ENCODE data around the gene ITGA11. TPM values are rescaled to one million over a fixed set of nuclear protein-coding genes. Genes with fewer than 3 reads are reported as not detected.

The ITGA11 gene
- total RNA-seq, 2 experiments from 2014 or later, result 1.7 to 1.8 TPM

GRCh38 chr15:68341760-68342725, 89.9 kb downstream of the ITGA11 start:
- Mint-ChIP-seq H3K4me1 (no peaks in the 10 kb centered on the region), H3K4me3 (no peak overlapping the region), H3K27me3 (no peaks in the 10 kb centered on the region), H3K9me3 (no peaks in the 10 kb centered on the region), H3K27ac (no peak overlapping the region), H3K36me3 (no peaks in the 10 kb centered on the region)
- DNase-seq, result no peak

- Mint-ChIP-seq H3K4me1 (no peaks in the 10 kb centered on the region), H3K4me3 (no peak overlapping the region), H3K36me3 (no peaks in the 10 kb centered on the region), H3K27me3 (no peaks in the 10 kb centered on the region), H3K9me3 (no peaks in the 10 kb centered on the region), H3K27ac (no peak overlapping the region)
- DNase-seq, result no peak
These were observed 91.0 kb downstream of the ITGA11 start for GRCh38 chr15:68340726-68341671.

GRCh38 chr15:68339481-68339880, 92.5 kb downstream of the ITGA11 start:
- no peak overlapping the region for H3K4me3 Mint-ChIP-seq
- H3K27ac Mint-ChIP-seq, result no peak overlapping the region
- no peaks in the 10 kb centered on the region for H3K4me1 Mint-ChIP-seq
- H3K36me3 Mint-ChIP-seq, result no peaks in the 10 kb centered on the region
- no peak for DNase-seq
- H3K9me3 Mint-ChIP-seq, result no peaks in the 10 kb centered on the region
- no peaks in the 10 kb centered on the region for H3K27me3 Mint-ChIP-seq

GRCh38 chr15:68337826-68338225, 94.1 kb downstream of the ITGA11 start:
- no peak for DNase-seq
- Mint-ChIP-seq H3K36me3 (no peaks in the 10 kb centered on the region), H3K27ac (no peak overlapping the region), H3K4me3 (no peak overlapping the region), H3K27me3 (no peaks in the 10 kb centered on the region), H3K4me1 (peaks cover 5% of the 10 kb centered on the region), H3K9me3 (no peaks in the 10 kb centered on the region)

- Mint-ChIP-seq H3K27ac (no peak overlapping the region), H3K36me3 (no peaks in the 10 kb centered on the region), H3K27me3 (no peaks in the 10 kb centered on the region), H3K4me3 (no peak overlapping the region), H3K9me3 (no peaks in the 10 kb centered on the region), H3K4me1 (peaks cover 5% of the 10 kb centered on the region)
- DNase-seq, result no peak
These were observed 95.4 kb downstream of the ITGA11 start for GRCh38 chr15:68336516-68336915.

- H3K4me3 Mint-ChIP-seq, result no peak overlapping the region
- no peaks in the 10 kb centered on the region for H3K9me3 Mint-ChIP-seq
- DNase-seq, result no peak
- no peaks in the 10 kb centered on the region for H3K36me3 Mint-ChIP-seq
- no peak overlapping the region for H3K27ac Mint-ChIP-seq
- H3K4me1 Mint-ChIP-seq, result peaks cover 5% of the 10 kb centered on the region
- no peaks in the 10 kb centered on the region for H3K27me3 Mint-ChIP-seq
These were observed 96.3 kb downstream of the ITGA11 start for GRCh38 chr15:68335655-68336054.

GRCh38 chr15:68335251-68335650, 96.7 kb downstream of the ITGA11 start:
- no peak for DNase-seq
- Mint-ChIP-seq H3K27me3 (no peaks in the 10 kb centered on the region), H3K4me3 (no peak overlapping the region)

GRCh38 chr15:68334661-68335124, 97.3 kb downstream of the ITGA11 start:
- peaks cover 5% of the 10 kb centered on the region for H3K4me1 Mint-ChIP-seq

More at GRCh38 chr15:68335251-68335650, 96.7 kb downstream of the ITGA11 start:
- Mint-ChIP-seq H3K9me3 (no peaks in the 10 kb centered on the region), H3K36me3 (no peaks in the 10 kb centered on the region), H3K27ac (no peak overlapping the region), H3K4me1 (peaks cover 5% of the 10 kb centered on the region)

GRCh38 chr15:68333775-68334470, 98.0 kb downstream of the ITGA11 start:
- DNase-seq, result no peak
- Mint-ChIP-seq H3K36me3 (no peaks in the 10 kb centered on the region), H3K9me3 (no peaks in the 10 kb centered on the region), H3K27ac (no peak overlapping the region), H3K4me3 (no peak overlapping the region), H3K27me3 (no peaks in the 10 kb centered on the region), H3K4me1 (peaks cover 5% of the 10 kb centered on the region)

More at GRCh38 chr15:68334661-68335124, 97.3 kb downstream of the ITGA11 start:
- H3K27me3 Mint-ChIP-seq, result no peaks in the 10 kb centered on the region
- H3K36me3 Mint-ChIP-seq, result no peaks in the 10 kb centered on the region
- DNase-seq, result no peak
- no peaks in the 10 kb centered on the region for H3K9me3 Mint-ChIP-seq
- no peak overlapping the region for H3K4me3 Mint-ChIP-seq
- H3K27ac Mint-ChIP-seq, result no peak overlapping the region

- no peak for DNase-seq
- no peaks in the 10 kb centered on the region for H3K27me3 Mint-ChIP-seq
- H3K9me3 Mint-ChIP-seq, result no peaks in the 10 kb centered on the region
These were observed 99.7 kb downstream of the ITGA11 start for GRCh38 chr15:68332266-68332665.

GRCh38 chr15:68330901-68331300, 101.1 kb downstream of the ITGA11 start:
- DNase-seq, result no peak
- H3K36me3 Mint-ChIP-seq, result no peaks in the 10 kb centered on the region
- no peak overlapping the region for H3K4me3 Mint-ChIP-seq
- no peaks in the 10 kb centered on the region for H3K27me3 Mint-ChIP-seq
- H3K27ac Mint-ChIP-seq, result no peak overlapping the region
- peaks cover 26% of the 10 kb centered on the region for H3K4me1 Mint-ChIP-seq
- H3K9me3 Mint-ChIP-seq, result no peaks in the 10 kb centered on the region

More at GRCh38 chr15:68332266-68332665, 99.7 kb downstream of the ITGA11 start:
- H3K36me3 Mint-ChIP-seq, result no peaks in the 10 kb centered on the region
- H3K27ac Mint-ChIP-seq, result no peak overlapping the region
- peaks cover 21% of the 10 kb centered on the region for H3K4me1 Mint-ChIP-seq
- H3K4me3 Mint-ChIP-seq, result no peak overlapping the region

GRCh38 chr15:68330416-68330815, 101.5 kb downstream of the ITGA11 start:
- Mint-ChIP-seq H3K36me3 (no peaks in the 10 kb centered on the region), H3K27me3 (no peaks in the 10 kb centered on the region), H3K4me1 (peaks cover 26% of the 10 kb centered on the region), H3K27ac (no peak overlapping the region), H3K9me3 (no peaks in the 10 kb centered on the region), H3K4me3 (no peak overlapping the region)
- DNase-seq, result no peak

GRCh38 chr15:68328964-68329363, 103.0 kb downstream of the ITGA11 start:
- DNase-seq, result no peak
- Mint-ChIP-seq H3K27me3 (no peaks in the 10 kb centered on the region), H3K4me1 (peaks cover 26% of the 10 kb centered on the region), H3K9me3 (no peaks in the 10 kb centered on the region), H3K27ac (no peak overlapping the region), H3K4me3 (no peak overlapping the region), H3K36me3 (no peaks in the 10 kb centered on the region)

GRCh38 chr15:68328443-68328842, 103.5 kb downstream of the ITGA11 start:
- no peak overlapping the region for H3K4me3 Mint-ChIP-seq
- no peaks in the 10 kb centered on the region for H3K36me3 Mint-ChIP-seq
- peaks cover 21% of the 10 kb centered on the region for H3K4me1 Mint-ChIP-seq
- no peaks in the 10 kb centered on the region for H3K27me3 Mint-ChIP-seq
- no peaks in the 10 kb centered on the region for H3K9me3 Mint-ChIP-seq
- H3K27ac Mint-ChIP-seq, result no peak overlapping the region
- DNase-seq, result no peak
